DOHH2 (cell line): ENCODE measurements around the gene TAPBPL.

Source experiments
- EZH2phosphoT487 ChIP-seq: fragments of 200-600 bp; sonication (generic); IDR thresholded peaks from 2 replicates; pipeline ENCODE4 v1.6.1; 2017; ENCODE audit warnings: borderline replicate concordance, mild to moderate bottlenecking, antibody characterized with exemption, low read length, moderate library complexity, mixed read lengths
- TF ChIP-seq, protein P1 (sequence below): fragments of 200-600 bp; sonication (generic); IDR thresholded peaks from one replicate; pipeline ENCODE4 v1.5.1; 2014; ENCODE audit warnings: antibody characterized with exemption, mild to moderate bottlenecking, low read depth, low read length; ENCODE audit not compliant: poor library complexity, severe bottlenecking

GRCh38 chr12:6451348-6452244 is at the start of gene TAPBPL:
- TF ChIP-seq, protein P1, sequence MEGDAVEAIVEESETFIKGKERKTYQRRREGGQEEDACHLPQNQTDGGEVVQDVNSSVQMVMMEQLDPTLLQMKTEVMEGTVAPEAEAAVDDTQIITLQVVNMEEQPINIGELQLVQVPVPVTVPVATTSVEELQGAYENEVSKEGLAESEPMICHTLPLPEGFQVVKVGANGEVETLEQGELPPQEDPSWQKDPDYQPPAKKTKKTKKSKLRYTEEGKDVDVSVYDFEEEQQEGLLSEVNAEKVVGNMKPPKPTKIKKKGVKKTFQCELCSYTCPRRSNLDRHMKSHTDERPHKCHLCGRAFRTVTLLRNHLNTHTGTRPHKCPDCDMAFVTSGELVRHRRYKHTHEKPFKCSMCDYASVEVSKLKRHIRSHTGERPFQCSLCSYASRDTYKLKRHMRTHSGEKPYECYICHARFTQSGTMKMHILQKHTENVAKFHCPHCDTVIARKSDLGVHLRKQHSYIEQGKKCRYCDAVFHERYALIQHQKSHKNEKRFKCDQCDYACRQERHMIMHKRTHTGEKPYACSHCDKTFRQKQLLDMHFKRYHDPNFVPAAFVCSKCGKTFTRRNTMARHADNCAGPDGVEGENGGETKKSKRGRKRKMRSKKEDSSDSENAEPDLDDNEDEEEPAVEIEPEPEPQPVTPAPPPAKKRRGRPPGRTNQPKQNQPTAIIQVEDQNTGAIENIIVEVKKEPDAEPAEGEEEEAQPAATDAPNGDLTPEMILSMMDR = no peak
- no peak for TF ChIP-seq EZH2phosphoT487
